ENCODE results near the gene SLC9A9. TPM values are rescaled to one million over a fixed set of nuclear protein-coding genes. Genes with fewer than 3 reads are reported as not detected.

The SLC9A9 gene
- total RNA-seq, 1 experiment from 2014 or later: 0.45 TPM

GRCh38 chr3:143495527-143495926 is 352.7 kb downstream of the SLC9A9 start:
- no peak for DNase-seq (ENCODE audit: low read depth, low spot score)
- in situ Hi-C loops (cut with HindIII; ENCODE audit: low pct_unique_long_range_greater_than_20kb, low sequenced_read_pairs): no loop called here

- in situ Hi-C loops (cut with HindIII; ENCODE audit: low pct_unique_long_range_greater_than_20kb, low sequenced_read_pairs): no loop called here
- DNase-seq (ENCODE audit: low read depth, low spot score): no peak
Observed at GRCh38 chr3:143486611-143487010, 361.7 kb downstream of the SLC9A9 start.

GRCh38 chr3:143484846-143485512 is 363.3 kb downstream of the SLC9A9 start:
- DNase-seq (ENCODE audit: low read depth, low spot score): peak; percentile 5
- in situ Hi-C loops (cut with HindIII; ENCODE audit: low pct_unique_long_range_greater_than_20kb, low sequenced_read_pairs): no loop called here

- in situ Hi-C loops (cut with HindIII; ENCODE audit: low pct_unique_long_range_greater_than_20kb, low sequenced_read_pairs): no loop called here
- DNase-seq (ENCODE audit: low read depth, low spot score): no peak
Observed at GRCh38 chr3:143483214-143483613, 365.1 kb downstream of the SLC9A9 start.

GRCh38 chr3:143482106-143483088 is 365.9 kb downstream of the SLC9A9 start:
- no peak for DNase-seq (ENCODE audit: low read depth, low spot score)
- in situ Hi-C loops (cut with HindIII; ENCODE audit: low pct_unique_long_range_greater_than_20kb, low sequenced_read_pairs): no loop called here

- in situ Hi-C loops (cut with HindIII; ENCODE audit: low pct_unique_long_range_greater_than_20kb, low sequenced_read_pairs): no loop called here
- no peak for DNase-seq (ENCODE audit: low read depth, low spot score)
Observed at GRCh38 chr3:143480344-143480743, 367.9 kb downstream of the SLC9A9 start.

- DNase-seq (ENCODE audit: low read depth, low spot score): no peak
- in situ Hi-C loops (cut with HindIII; ENCODE audit: low pct_unique_long_range_greater_than_20kb, low sequenced_read_pairs): no loop called here
Observed at GRCh38 chr3:143479727-143480126, 368.5 kb downstream of the SLC9A9 start.

GRCh38 chr3:143478115-143478693 is 370.1 kb downstream of the SLC9A9 start:
- in situ Hi-C loops (cut with HindIII; ENCODE audit: low pct_unique_long_range_greater_than_20kb, low sequenced_read_pairs): no loop called here
- no peak for DNase-seq (ENCODE audit: low read depth, low spot score)

- DNase-seq (ENCODE audit: low read depth, low spot score): no peak
- in situ Hi-C loops (cut with HindIII; ENCODE audit: low pct_unique_long_range_greater_than_20kb, low sequenced_read_pairs): no loop called here
Observed at GRCh38 chr3:143476965-143477640, 371.2 kb downstream of the SLC9A9 start.

- no peak for DNase-seq (ENCODE audit: low read depth, low spot score)
- in situ Hi-C loops (cut with HindIII; ENCODE audit: low pct_unique_long_range_greater_than_20kb, low sequenced_read_pairs): no loop called here
Observed at GRCh38 chr3:143475981-143476380, 372.3 kb downstream of the SLC9A9 start.

- in situ Hi-C loops (cut with HindIII; ENCODE audit: low pct_unique_long_range_greater_than_20kb, low sequenced_read_pairs): no loop called here
- DNase-seq (ENCODE audit: low read depth, low spot score): no peak
Observed at GRCh38 chr3:143472731-143473523, 375.3 kb downstream of the SLC9A9 start.

- DNase-seq (ENCODE audit: low read depth, low spot score): no peak
- in situ Hi-C loops (cut with HindIII; ENCODE audit: low pct_unique_long_range_greater_than_20kb, low sequenced_read_pairs): no loop called here
Observed at GRCh38 chr3:143471705-143472104, 376.6 kb downstream of the SLC9A9 start.

- in situ Hi-C loops (cut with HindIII; ENCODE audit: low pct_unique_long_range_greater_than_20kb, low sequenced_read_pairs): no loop called here
- no peak for DNase-seq (ENCODE audit: low read depth, low spot score)
Observed at GRCh38 chr3:143469159-143469558, 379.1 kb downstream of the SLC9A9 start.

GRCh38 chr3:143465666-143466065 is 382.6 kb downstream of the SLC9A9 start:
- DNase-seq (ENCODE audit: low read depth, low spot score): no peak
- in situ Hi-C loops (cut with HindIII; ENCODE audit: low pct_unique_long_range_greater_than_20kb, low sequenced_read_pairs): no loop called here

GRCh38 chr3:143464850-143465249 is 383.4 kb downstream of the SLC9A9 start:
- DNase-seq (ENCODE audit: low read depth, low spot score): no peak
- in situ Hi-C loops (cut with HindIII; ENCODE audit: low pct_unique_long_range_greater_than_20kb, low sequenced_read_pairs): no loop called here

- no peak for DNase-seq (ENCODE audit: low read depth, low spot score)
- in situ Hi-C loops (cut with HindIII; ENCODE audit: low pct_unique_long_range_greater_than_20kb, low sequenced_read_pairs): no loop called here
Observed at GRCh38 chr3:143455480-143455879, 392.8 kb downstream of the SLC9A9 start.

GRCh38 chr3:143450632-143451031 is 397.6 kb downstream of the SLC9A9 start:
- no peak for DNase-seq (ENCODE audit: low read depth, low spot score)
- in situ Hi-C loops (cut with HindIII; ENCODE audit: low pct_unique_long_range_greater_than_20kb, low sequenced_read_pairs): no loop called here
